GM12865 (cell line): ENCODE data around the gene FAM107A.

Source experiments
- DNase-seq: peaks from one replicate; pipeline ENCODE4 v3.0.0; 2010; ENCODE audit warnings: low read depth
- H3K4me3 ChIP-seq: 2 replicates; pipeline ENCODE4 v1.5.1; 2011; ENCODE audit warnings: mild to moderate bottlenecking, low read depth, low read length, control low read depth
- TF ChIP-seq, protein P1 (sequence below): IDR thresholded peaks from 2 replicates; pipeline ENCODE4 v1.5.1; 2011; ENCODE audit warnings: low read length, control low read depth, low read depth, inconsistent platforms; ENCODE audit not compliant: insufficient read depth; ENCODE audit errors: missing control alignments

The FAM107A gene

DNA sequence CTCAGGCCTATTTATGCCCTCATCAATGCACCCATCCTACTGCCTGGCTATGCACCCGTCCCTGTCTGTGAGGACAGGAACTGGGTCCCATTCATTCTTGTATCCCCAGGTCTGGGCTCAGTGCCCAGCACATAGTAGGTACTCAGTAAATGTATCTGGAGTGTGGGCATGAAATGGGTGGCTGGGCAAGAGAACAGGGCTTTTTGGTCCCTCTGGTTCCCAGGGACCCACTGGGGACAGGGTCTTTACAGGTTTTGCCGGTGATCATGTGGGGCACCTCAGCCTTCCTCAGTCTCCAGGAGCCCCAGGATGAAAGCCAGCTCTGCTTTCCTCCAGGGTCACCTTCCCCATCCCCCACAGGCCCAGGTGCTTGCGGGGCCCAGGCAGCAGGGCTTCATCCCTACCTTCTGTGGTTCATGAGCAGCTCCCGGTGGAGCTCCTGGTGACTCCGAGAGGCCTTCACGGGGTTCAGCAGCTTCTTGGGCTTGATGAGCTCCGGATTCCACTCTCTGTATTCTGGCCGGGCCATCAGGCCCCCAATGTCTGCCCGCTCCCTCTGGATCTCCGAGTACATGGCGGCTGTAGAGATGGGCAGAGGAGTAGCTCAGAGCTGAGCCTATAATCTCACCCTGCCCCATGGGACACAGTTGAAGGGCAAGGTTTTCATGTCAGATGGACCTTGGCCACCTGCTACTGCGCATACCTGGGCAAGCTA, 7.7 kb downstream of the FAM107A start:
- TF ChIP-seq, protein P1, sequence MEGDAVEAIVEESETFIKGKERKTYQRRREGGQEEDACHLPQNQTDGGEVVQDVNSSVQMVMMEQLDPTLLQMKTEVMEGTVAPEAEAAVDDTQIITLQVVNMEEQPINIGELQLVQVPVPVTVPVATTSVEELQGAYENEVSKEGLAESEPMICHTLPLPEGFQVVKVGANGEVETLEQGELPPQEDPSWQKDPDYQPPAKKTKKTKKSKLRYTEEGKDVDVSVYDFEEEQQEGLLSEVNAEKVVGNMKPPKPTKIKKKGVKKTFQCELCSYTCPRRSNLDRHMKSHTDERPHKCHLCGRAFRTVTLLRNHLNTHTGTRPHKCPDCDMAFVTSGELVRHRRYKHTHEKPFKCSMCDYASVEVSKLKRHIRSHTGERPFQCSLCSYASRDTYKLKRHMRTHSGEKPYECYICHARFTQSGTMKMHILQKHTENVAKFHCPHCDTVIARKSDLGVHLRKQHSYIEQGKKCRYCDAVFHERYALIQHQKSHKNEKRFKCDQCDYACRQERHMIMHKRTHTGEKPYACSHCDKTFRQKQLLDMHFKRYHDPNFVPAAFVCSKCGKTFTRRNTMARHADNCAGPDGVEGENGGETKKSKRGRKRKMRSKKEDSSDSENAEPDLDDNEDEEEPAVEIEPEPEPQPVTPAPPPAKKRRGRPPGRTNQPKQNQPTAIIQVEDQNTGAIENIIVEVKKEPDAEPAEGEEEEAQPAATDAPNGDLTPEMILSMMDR: no peak
- DNase-seq: no peak
- no peak overlapping the region for H3K4me3 ChIP-seq

DNA sequence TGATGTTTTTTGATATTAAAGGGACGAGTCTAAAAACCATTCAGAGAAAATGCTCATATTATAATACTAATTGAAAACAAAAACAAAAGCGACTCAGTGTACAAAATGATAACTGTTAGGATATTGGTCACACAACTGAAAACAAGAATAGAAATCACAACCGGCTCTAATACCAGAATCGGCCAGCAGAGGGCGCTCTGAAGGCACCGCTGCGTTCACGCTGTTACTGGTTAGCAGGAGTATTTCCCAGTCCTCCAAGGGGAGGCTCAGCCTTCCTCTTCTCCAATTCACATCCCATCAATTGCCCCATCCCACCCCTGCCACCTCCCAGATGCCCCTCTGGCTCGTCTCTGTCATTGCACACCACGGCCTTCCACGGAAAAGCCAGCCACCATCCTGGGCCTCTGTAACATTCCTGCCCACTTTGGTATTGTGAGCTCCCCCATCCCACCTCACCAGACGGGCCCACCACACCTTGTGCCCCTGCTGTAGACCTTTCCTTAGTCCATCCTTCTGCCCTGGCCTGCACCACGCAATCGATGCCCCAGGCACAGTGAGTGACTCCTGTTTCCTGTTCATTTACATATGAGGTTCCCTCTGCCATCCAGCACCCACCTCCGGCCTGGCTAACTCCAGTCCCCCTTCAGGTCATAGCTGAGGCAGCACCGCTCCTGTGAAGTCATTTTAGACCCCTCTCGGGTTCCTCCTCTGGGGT, 8.5 kb downstream of the FAM107A start:
- peak; percentile 65 for DNase-seq
- no peak overlapping the region for H3K4me3 ChIP-seq
- TF ChIP-seq, protein P1: peak; percentile 82

DNA sequence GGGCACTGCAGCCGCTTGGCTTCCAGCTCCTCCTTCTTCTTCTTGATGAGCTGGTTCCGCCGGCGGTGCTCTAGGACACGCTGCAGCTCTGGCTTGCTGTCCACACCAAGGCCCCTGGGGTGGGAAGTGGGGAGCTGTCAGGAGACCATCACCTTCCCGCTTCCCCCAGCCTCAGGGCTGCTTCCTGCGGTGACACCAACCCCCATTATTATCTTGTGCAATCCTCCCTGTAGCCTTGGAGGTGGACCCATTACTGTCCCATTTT, 10.0 kb downstream of the FAM107A start:
- no peak overlapping the region for H3K4me3 ChIP-seq
- no peak for DNase-seq
- TF ChIP-seq, protein P1: no peak

DNA sequence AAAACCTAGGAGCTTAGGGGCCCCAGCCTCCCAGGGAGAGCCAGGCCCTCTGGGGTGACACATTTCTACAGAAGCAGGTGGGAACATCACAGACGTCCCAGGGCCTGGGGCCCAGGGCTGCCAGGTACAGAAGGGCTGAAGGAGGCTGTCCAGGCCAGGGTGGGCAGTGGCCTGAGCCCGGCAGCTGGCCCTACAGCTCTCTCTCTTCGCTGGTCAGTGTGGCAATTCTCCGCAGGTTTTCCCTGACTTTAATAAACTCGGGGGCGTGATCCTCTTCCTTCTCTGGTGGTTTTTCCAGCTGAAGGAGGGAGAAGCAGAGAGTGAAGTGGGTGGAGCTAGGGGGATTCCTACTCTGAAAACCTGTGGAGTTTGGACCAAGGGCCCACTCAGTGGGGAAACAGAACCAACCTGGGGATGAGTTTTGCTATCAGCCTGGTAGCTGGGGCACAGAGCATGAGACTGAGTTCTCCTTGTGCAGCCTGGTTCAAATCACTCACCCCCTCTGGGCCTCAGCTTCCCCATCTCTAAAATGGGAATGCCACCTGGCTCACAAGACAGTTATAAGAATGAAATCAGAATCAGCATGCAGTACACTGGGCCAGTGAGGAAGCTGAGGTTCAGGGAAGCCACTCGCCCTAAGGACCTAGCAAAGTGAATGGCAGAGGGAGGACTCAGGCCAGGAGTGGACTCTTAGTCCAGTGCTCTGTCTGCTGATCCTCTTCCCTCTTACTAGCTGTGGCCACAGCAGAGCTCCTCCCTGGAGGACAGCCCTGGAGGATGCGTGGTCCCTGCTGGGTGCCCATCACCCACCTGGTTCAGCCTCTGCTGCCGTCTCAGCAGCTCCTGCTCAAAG, 10.6 kb downstream of the FAM107A start:
- DNase-seq: no peak
- TF ChIP-seq, protein P1: no peak
- no peak overlapping the region for H3K4me3 ChIP-seq

- TF ChIP-seq, protein P1: no peak
- no peak for DNase-seq
- H3K4me3 ChIP-seq: no peak overlapping the region
These were observed 11.4 kb downstream of the FAM107A start for GRCh38 chr3:58565621-58566397.

DNA sequence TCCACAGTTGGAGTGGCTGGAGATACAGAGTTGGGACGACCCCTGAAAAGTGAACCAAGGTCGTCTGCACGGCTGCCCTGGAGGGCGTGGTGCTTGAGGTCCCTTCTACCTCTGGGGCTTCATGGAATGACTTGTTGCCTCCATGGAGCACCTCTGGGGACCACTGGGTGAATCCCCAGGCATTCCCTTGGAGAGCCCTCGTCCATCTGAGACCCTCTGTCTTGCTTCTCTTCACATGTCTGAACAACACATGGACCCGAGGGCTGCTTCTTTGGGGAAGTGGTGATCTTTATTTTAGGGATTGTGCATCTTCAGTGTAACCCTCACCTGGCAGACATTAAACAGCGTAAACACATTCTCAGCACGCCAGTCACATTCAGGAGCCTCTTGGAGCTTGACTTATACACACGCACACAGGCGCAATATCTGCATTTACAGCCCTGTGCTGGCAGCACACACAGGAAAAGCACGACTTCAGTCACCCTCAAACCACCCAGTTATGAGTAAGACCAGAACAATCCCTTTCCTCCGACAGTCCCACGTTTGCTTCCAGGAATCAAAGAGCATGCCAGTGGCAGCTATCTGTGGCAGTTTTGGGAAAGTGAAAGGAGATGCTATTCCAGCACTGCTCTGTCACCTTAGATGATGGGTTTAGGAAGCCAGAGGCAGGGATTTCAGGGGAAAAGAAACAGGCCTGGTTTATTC, 12.6 kb downstream of the FAM107A start:
- DNase-seq: no peak
- TF ChIP-seq, protein P1: no peak

More for the DNA sequence above, 12.6 kb downstream of the FAM107A start:
- no peak overlapping the region for H3K4me3 ChIP-seq
